COLO668 (cell line): ENCODE results near the gene KCNK4.
"Not testable (repeated sequence)": the region's sequence is repeated elsewhere in the genome, so short reads cannot be mapped to it uniquely, and the experiment has no call there.

Source experiments
- DNase-seq: peaks from one replicate; lab custom pipeline; 2025; ENCODE audit not compliant: unreplicated experiment; lab: John Stamatoyannopoulos, UW

KCNK4 gene

GRCh38 chr11:64291262-64291751 is at the start of gene KCNK4:
TSS of gene KCNK4 (plus strand) at chr11:64291302. CDS start at chr11:64293019, 1,717 bp downstream.
- DNase-seq = no peak

- DNase-seq = peak; percentile 56
Observed at GRCh38 chr11:64241491-64242374, 49.4 kb upstream of the KCNK4 start.

GRCh38 chr11:64243236-64243854 is 47.8 kb upstream of the KCNK4 start:
- no peak for DNase-seq

- DNase-seq = no peak
Observed at GRCh38 chr11:64244107-64244506, 47.0 kb upstream of the KCNK4 start.

- no peak for DNase-seq
Observed at GRCh38 chr11:64244966-64245365, 46.1 kb upstream of the KCNK4 start.

- peak; percentile 84 for DNase-seq
Observed at GRCh38 chr11:64245401-64245796, 45.7 kb upstream of the KCNK4 start.

GRCh38 chr11:64245797-64246620 is 45.1 kb upstream of the KCNK4 start:
- peak; percentile 85 for DNase-seq

GRCh38 chr11:64246621-64246870 is 44.6 kb upstream of the KCNK4 start:
- DNase-seq = not testable (repeated sequence)

GRCh38 chr11:64246871-64247728 is 44.0 kb upstream of the KCNK4 start, which contains the start of gene PPP1R14B:
TSS of gene PPP1R14B (minus strand) at chr11:64246943. CDS start at chr11:64246673, 270 bp downstream.
- DNase-seq = peak; percentile 92

GRCh38 chr11:64247729-64248531 is 43.2 kb upstream of the KCNK4 start:
- DNase-seq = no peak

GRCh38 chr11:64248578-64248977 is 42.5 kb upstream of the KCNK4 start:
- no peak for DNase-seq

GRCh38 chr11:64249038-64249437 is 42.1 kb upstream of the KCNK4 start:
- DNase-seq = no peak

GRCh38 chr11:64249563-64250414 is 41.3 kb upstream of the KCNK4 start:
- DNase-seq = no peak

GRCh38 chr11:64250415-64251015 is 40.6 kb upstream of the KCNK4 start:
- DNase-seq = no peak

GRCh38 chr11:64251016-64251752 is 39.9 kb upstream of the KCNK4 start, which contains the start of gene PLCB3:
TSS of gene PLCB3 (plus strand) at chr11:64251530. CDS start at chr11:64251650, 120 bp downstream.
- peak; percentile 47 for DNase-seq

GRCh38 chr11:64251753-64252002 is 39.4 kb upstream of the KCNK4 start:
- DNase-seq = no peak

GRCh38 chr11:64252003-64252872 is 38.9 kb upstream of the KCNK4 start:
- peak; percentile 43 for DNase-seq
